H4 (cell line): ENCODE measurements around the gene TMEM245. TPM values are rescaled to one million over a fixed set of nuclear protein-coding genes. Genes with fewer than 3 reads are reported as not detected.

Source experiments
- DNase-seq: peaks from one replicate; pipeline ENCODE4 v3.0.0-alpha.2; 2015; ENCODE audit warnings: low spot score
- total RNA-seq: library from RNA; depleted of rRNA; stranded (reverse); fragments of >200 nt; shearing (Covaris generic); gene quantifications from 2 replicates; pipeline ENCODE4 v1.2.3, GENCODE V29; 2014; rRNA removed

The TMEM245 gene
- 34.7 and 39.0 TPM in 2 replicates for total RNA-seq

DNA sequence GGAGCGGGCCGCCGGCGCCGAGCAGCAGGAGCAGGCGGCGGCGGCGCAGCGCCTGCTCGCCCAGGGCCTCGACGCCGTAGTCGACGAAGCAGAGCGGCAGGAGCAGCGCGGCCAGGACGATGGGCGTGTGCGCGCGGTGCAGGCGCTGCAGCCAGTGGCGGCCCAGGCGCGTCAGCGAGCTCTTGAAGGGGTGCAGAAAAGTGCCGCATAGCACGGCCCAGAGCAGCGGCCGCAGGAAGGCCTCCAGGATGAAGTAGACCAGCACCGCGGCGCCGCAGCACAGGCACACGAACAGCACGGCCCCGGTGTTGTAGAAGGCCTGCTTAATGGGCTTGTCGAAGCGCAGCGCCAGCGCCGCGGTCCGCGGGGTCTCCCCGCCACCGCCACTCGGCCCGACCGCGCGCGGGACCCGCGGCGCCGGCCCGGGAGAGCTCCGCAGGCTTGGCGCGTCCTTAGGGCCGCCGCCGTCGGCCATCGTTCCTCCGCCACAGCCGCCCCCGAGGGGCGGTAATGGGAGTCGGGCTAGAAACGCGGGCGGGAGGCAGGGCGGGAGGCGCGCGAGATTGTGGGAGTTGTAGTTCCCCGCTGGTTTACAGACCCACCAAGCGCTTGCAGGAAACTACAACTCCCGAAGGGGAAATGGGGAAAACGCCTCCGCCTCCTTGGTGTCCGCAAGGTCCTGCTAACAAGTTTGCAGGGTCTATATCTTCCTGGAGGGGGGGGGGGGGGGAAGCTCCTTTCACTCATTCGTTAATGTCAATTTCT lies at the start of gene TMEM245:
Gene TMEM245, minus strand, starts transcription at position 509 of the 765 bp plus-strand sequence. Its CDS starts 34 bp downstream, at position 475.
- peak; percentile 98 for DNase-seq

DNA sequence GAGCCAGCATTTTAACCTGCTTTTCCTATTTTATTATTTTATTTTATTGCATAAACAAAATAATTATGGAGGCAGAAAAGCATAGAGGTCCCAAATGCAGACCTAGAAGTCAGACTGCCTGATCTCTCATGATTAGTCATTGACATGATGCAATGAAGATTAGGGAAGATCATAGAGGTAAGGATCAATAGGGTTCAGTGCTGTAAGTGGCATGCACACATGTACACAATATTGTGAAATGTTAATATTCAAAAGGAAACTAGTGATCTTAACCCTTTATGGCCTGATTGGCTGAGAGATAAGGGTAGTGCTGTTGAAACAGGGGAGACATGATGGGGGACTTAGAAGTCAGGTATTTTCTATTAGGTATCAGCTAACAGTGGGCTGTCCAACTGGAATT lies 48.4 kb upstream of the TMEM245 start:
- DNase-seq = no peak

DNA sequence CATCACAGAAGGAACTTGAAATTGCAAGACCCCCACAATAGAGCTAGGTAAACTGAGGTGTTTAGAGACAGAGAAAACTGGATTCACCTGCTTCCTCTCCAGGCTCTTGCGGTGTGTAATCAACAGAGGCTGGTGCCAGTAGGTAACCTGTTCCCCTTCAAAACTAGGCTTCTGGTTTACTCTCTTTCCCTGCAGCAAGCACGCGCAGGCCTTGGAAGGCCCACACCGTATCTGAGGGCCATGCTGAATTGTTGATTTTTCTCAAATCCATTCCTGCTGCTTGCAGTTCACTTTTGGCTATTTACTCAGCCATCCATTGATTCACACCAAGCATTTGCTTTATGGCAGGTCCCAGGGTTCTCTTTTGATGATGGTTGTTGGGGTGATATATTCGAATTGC lies 48.0 kb upstream of the TMEM245 start:
- no peak for DNase-seq

DNA sequence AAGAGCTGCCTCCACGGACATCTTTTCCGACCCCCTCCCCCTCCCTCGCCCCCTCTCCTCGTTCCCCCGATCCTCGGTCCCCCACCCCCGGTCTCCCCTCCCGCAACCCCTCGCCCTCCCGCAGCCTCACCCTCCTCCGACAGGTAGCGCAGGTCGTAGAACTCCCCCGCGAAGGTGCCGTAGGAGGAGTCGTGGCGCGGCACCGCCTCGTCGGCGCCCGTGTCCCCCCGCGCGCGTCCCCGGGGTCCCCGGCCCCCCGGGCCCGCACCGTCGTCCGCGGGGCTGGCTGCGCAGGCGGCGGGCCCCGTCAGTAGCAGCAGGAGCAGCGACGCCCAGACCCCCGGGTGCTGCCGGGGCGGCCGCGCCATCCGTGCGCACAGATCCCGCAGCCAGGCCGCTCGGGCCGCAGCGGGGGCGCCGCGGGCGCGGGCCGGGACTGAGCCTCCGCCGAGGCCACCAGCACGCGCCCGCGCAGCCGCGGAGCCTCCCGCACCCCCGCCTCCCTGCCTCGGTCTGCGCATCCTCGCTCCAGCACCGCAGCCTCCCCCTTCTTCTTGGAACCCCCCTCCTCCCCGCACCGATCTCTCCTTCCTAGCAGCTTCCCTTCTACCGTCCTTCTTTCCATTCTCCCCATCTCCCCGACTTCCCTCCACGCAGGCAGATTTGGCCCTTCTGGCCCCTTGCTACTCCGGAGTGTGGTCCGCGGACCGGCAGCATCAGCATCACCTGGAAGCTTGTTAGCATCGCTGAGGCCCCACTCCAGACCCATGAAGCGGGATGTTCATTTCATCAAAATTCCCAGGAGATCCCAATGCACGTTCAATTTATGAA lies 47.2 kb upstream of the TMEM245 start, which contains the start of gene FRRS1L:
Gene FRRS1L, minus strand, starts transcription at position 479 of the 831 bp plus-strand sequence. Its CDS starts 111 bp downstream, at position 368.
- no peak for DNase-seq

DNA sequence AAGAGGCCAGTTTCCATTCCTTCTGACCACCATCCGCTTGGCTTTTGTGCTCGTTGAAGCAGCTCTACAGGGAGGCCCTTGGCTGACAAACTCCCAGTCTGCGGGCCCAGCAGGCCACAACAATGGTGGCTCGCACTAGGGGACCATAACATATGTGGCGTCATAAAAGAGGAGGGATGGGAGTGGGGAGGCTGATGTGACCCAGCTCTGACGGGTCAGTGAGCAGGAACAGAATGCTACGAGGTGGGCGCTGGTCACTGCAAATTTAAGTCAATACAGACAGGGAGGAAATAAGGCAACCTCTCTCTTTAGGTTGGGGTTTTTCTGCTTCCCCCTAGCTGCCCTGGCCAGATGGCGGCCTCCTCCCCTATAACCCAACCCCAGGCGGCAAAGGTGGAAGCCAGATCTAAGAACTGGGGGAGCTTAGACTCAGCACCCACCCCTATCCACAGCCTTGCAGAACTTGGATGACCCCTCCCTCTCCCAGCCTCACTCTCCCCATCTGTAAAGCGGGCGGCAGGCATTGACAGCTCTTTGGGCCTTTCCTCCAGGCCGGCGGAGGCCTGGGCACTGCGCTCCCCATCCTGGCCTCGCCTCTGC lies 46.5 kb upstream of the TMEM245 start:
- DNase-seq = no peak

DNA sequence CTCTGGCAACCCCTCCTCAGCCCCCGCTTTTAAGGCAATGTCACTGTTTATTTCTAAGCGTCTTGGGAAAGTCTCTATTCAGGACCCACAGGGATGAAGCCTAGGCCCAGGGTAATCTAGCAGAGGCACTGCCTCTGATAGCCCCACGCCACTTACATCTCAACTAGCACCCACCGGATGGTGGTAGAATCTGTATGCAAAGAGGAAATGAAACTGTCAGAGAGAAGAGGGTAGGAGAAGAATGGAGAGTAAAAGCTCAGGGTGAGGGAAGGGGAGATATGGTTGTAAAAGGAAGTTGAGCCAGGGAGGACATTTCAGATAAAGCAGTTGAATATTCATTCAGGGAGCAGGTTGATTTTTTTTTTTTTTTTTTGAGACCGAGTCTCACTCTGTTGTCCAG lies 44.3 kb upstream of the TMEM245 start:
- DNase-seq = no peak

DNA sequence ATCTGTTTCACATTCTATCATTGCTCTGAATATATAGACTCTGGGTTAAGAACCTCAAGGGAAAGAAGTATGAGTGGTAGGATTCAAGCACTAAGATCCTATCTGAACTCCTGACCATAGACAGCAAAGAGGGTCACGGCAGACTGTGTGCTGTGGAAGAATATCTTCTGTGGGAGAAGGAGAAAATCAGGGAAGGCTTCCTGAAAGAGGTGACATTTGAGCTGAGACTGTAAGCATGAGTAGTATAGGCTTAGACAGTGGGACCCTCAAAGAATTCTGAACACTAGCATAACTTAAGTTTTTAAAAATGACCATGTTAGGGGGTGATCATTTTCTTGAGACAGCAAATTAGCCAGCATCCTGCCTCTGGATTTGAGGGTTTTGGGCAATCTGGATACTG lies 43.4 kb upstream of the TMEM245 start:
- no peak for DNase-seq

DNA sequence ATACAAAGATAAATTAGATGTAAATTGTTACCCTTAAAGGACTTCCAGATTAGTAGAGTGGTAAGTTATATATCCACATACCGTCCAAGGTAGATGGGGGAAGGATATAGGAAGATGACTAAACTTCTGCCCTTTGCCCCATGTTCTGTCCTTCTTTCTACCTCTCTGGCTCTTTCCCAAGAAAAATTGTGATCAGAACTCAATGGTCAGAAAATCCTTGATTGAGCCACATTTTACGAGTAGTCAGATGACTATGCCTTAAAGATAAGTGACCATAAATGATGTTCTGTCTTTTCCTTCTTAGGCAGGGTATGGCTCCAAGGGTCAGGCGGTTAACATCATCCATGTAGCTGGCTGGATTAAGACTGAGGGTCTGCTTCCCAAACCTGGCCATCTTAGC lies 42.9 kb upstream of the TMEM245 start:
- DNase-seq = no peak

DNA sequence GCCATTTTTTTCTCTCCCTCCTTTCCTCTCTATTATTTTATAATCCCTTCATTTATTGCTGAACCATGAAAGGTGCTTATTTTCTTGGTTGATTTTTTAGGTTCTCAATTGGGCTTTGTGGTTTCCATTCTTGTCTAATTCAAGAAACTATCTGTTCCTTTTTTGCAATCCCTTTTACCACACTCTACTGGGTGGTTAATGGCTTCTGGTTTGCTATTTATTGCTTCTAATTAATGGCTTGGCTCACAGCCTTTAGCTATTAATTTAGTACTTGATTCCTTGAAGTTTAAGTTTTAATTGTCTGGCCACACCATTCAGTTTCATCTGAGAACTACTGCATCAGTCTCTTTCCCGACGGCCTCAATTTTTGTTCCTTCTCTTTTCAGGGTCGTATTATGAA lies 41.7 kb upstream of the TMEM245 start:
- no peak for DNase-seq

DNA sequence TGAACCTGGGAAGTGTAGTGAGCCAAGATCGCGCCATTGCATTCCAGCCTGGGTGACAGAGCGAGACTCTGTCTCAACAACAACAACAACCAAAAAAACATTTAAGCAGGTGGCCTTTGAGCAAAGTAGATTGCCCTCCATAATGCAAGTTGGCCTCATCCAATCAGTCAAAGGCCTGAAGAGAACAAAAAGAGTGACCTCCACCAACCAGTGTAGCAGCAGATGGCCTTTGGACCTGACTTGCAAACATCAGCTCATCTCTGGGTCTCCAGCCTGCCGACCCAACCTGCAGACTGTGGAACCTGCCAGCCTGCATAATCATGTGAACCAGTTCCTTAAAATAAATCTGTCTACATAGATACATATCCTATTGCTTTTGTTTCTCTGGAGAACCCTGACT lies 39.8 kb upstream of the TMEM245 start:
- DNase-seq = no peak

DNA sequence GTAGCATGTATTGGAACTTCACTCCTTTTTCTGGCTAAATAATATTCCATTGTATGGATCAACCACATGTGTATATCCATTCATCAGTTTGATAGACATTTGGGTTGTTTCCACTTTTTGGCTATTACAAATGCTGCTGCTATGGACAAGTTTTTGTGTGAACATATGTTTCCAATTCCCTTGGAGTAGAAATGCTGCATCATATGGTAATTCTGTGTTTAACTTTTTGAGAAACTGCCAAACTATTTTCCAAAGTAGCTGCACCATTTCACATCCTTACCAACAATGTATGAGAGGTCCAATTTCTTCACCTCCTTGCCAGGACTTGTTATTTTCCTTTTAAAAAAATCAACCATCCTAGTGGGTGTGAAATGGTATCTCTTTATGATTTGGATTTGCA lies 38.9 kb upstream of the TMEM245 start:
- DNase-seq = no peak

DNA sequence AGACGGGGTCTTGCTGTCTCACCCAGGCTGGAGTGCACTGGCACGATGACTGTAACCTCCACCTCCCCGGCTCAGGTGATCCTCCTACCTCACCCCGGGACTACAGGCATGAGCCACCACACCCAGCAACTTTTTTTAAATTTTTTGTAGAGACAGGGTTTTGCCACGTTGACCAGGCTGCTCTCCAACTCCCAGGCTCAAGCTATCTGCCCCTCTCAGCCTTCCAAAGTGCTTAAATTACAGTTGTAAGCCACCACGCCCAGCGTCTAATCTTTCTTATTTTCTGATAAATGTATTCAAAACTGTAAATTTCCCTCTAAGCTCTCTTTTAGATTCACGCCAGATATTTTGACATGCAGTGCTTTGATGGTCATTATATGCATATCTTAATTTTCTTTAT lies 37.0 kb upstream of the TMEM245 start:
- no peak for DNase-seq

DNA sequence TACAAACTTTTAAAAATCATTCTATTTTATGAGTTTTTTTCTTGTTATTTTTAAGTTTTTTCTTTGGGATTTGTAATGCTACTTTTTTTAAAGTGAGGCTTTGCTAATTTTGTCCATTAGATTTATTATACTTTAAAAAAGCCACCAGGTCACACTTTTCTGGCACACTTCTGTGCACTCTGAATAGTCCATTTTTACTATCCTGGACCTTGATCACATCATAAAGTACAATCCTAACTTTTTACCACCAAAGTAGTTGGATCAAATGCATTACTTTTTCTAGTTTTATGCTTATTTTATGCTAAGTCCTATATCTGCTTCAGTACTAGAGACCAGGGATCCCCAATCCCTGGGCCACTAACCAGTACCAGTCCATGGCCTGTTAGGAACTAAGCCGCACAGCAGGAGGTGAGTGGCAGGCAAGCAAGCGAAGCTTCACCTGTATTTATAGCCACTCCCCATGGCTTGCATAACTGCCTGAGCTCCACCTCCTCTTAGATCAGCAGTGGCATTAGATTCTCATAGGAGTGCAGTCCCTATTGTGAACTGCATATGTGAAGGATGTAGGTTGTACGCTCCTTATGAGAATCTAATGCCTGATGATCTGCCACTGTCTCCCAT lies 31.3 kb upstream of the TMEM245 start:
- DNase-seq = no peak

DNA sequence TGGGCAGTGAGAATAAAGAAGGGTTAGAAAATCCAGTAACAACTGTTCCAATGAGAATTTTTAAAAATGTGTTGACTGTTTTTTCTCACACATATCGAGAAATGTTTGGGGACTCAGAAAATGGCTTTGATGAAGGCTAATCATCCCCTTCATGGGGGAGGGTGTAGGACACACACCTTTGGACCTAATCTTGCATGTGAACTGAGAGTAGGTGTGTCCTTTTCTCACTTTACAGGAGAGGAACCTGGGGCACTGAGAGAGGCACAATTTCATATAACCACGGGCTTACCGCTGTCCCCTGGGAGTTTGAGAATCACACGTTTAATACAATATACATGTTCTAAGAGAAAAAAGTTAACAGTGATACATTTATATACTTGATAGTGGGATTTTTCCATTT lies 30.0 kb upstream of the TMEM245 start:
- DNase-seq = no peak

DNA sequence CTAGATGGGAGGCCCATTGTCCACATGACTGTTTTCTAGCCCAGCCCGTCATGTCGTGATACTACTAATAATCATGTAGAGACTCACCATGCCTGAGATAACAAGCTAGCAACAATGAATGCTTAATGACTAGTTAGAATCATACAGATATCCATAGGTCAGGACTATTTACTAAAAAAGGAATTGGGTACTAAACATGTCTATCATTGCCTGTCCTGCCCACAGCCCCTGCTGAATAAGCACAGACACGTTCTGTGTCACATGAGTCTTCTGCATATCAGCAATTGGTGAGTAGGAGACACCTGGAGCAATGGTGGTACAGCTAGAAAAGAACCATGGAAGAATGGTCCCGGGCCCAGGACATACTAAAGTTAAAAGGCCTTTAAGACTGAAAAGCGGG lies 29.3 kb upstream of the TMEM245 start:
- no peak for DNase-seq

DNA sequence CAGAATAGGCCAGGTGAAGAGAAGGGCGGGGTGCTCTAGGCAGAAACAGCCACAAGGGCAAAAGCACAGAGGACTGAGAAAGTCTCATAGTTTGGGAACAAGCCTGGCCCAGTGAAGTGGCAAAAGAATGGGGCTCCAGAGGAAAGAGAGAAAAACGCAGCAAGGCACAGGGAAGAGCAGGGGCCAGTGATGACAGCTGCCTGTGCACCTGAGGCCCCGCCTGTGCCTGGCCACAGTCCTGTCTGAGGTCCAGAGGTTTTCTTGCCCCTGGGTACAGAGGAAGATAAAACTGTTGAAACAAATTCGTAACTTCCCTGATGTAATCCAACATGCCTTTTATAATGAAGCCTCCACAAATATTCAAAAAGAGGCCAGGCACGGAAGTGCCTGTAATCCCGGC lies 25.3 kb upstream of the TMEM245 start:
- DNase-seq = no peak

DNA sequence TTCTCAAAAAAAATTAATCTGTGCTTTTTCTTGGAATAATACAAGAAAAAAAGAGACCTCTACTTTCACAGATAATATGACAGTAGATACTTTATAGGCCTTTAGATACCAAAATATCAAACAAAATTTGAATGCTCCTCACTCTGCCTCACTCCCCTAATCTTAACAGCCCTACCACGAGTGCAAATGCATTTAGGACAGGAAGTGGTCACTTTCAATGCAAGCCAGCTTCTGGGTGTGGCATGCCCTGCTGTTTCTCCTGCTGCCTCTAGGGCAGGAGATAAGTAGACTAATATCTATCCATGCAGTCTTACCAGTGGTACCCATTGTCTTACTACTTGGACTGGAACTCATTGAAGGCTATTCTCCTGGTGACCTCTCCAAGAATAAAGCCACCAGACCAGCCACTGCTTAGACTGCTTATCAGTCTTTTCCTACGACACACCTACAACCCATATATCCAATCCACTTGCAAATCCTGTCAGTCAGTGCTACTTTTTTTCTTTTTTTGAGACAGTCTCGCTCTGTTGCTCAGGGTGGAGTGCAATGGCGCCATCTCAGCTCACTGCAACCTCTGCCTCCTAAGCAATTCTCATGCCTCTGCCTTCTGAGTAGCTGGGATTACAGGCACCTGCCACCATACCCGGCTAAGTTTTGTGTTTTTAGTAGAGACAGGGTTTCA lies 24.3 kb upstream of the TMEM245 start:
- DNase-seq = peak; percentile 82

DNA sequence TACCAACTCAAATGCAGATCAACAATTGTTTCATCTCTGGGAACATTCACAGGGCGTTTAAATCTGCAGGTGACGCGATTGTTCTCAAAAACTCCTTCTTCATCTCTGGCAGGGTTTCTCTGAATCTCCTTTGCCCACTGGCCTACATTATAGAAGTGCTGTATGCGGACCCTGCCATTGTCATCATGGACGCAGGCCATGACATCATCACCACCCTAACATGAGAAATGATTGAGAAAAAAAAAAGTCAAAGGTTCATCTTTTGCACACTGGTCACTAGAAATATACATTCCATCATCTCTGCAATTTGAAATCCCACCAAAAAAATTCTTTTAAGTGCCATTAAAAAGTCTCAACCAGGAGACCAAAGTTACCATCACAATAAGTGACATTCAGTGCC lies 21.6 kb upstream of the TMEM245 start:
- no peak for DNase-seq

DNA sequence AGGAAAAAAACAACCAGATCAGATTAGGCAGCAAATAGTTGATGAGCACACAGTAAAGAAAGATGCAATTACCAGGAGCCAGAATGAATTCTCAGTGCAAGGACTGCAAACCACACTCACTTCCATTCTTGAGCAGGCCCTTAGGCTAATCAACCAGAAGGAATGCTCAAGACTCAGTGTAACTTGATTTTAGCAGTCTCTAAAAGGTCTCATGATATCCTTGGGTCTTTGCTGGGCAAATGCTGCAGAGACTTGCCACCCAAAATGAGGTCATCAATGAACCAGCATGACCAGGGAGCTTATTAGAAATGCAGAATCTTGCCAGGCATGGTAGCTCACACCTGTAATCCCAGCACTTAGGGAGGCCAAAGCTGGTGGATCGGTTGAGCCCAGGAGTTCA lies 20.1 kb upstream of the TMEM245 start:
- no peak for DNase-seq

DNA sequence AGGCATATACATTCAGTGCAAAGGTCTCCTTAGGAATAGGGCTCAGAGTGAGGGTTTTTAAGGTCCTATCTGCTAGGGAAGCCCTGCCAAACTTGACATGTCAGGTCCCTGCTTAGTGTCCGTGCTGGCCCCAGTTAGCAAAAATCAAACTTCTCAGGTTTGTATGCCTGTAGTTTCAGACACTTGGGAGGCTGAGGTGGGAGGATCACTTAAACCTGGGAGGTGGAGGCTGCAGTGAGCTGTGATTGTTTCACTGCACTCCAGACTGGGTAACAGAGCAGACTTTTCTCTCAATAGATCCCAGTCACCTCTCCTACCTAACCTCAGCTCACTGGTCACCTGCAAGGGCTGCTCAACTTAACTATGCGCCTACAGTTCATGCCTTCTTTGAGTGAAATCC lies 18.7 kb upstream of the TMEM245 start:
- no peak for DNase-seq

DNA sequence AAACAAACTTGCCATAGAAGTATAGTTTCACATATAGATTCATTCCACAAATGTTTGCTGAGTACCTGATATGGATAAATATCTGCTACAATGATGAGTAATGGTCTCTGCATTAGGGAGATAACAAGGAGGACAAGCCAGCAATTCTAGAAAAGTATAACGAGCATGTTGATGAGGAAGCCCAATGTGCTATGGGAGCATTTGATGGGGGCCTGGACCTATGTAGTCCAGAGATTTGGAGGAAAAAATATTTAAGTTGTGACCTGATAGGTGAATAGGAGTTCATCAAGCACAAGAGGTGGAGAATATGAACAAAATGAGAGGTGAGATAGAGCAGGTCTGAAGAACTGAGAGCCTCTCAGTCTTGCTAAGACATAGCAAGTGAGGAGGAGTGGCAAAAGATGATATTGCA lies 14.4 kb upstream of the TMEM245 start:
- no peak for DNase-seq

DNA sequence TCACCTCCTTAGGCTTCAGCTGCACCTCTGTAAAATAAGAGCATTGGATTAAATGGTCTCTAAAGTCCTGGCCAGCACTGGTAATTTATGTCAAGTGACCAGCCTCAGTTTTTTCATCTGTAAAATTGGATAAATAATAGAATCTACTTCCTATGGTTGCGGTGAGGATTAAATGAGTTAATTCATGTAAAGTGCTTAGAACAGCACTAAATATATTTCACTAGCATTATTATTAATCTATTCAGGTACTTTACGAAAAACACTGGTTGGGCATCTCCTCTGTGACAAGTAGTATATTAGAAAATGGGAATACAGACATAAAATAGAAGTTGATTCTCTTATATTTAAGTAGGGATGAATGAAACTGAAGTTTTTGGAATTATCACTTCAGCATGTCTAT lies 13.8 kb upstream of the TMEM245 start:
- no peak for DNase-seq
